SIG-M5 (cell line): Measurements from ENCODE around the gene SRSF1.

ENCODE experiments used
- DNase-seq: peaks from one replicate; lab custom pipeline; 2025; lab: John Stamatoyannopoulos, UW

SRSF1 gene

DNA sequence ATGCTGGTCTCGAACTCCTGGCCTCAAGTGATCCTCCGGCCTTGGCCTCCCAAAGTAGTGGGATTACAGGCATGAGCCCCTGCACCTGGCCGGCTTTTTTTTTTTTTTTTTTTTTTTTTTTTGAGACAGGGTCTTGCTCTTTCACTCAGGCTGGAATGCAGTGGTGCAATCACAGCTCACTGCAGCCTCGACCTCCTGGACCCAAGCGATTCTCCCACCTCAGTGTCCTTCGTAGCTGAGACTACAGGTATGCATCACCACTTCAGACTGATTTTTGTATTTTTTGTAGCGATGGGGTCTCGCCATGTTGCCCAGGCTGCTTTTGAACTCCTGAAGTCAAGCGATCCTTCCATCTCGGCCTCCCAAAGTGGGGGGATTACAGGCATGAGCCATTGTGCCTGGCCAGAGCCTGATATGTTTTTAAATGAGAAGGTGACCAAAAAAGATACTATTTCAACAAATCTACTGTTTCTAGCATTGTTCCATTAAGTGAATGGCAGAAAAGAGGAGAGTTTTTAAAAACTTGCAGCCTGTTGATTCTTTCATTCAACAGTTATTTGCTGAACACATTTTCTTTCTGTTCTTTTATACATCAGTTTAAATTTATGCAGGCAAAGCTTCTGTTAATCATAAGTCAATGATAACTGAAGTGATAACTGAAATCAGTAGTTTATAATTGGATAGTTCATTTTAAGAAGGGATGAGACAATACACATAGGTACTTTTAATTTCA, 3.2 kb upstream of the SRSF1 start:
- no peak for DNase-seq

DNA sequence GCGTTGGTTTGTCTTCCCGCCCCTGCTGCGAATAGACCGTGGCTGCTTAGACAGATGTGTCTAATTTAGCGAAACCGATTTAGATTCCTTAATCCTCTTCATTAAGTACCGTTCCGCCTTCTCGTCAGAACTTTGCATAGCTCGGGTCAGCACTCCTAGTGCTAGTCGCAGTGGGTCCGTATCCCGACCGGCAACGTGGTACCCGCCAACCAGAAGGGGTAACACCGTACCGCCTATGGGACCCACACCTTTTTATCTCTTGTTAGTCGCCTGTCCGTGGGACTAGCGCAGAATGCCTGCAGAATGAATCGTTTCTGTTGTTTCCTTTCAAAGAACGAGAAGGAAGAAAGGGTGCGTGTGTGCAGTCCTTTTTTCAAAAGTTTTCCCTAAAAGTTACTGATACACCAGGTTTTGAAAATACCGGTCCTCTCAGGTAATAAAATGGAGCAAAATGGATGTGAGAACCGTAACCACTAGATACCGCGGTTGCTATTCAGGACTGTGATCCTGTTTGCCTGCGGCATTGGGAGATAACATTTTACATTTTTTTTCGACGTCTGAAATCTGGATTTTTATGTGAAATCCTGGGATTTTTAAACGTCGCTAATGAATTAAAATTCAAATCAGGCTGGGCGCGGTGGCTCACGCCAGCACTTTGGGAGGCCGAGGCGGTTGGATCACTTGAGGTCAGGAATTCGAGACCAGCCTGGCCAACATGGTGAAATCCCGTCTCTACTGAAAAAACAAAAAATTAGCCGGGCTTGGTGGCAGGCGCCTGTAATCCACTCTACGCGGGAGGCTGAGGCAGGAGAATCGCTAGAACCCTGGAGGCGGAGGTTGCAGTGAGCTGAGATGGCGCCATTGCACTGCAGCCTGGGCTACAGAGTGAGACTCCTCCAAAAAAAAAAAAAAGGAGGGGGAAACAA, 998 bp upstream of the SRSF1 start:
- DNase-seq, result no peak

DNA sequence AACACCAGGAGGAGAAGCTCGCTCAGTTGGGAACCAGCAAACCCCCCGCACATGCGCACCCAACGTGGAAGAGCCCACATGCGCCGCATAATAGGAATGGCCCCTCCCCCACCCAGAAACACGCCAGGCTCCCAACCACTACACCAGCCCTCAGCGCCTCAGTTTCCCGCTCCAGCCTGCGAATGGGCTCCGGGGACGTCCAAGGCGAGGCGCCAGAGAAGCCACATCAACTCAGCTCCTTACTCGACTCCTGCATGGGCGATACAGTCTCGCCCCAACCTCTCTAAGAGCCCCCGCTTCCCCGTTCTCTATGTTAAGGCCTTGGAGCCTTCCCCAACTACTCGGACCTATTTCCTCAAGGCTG, 504 bp downstream of the SRSF1 start:
- no peak for DNase-seq

DNA sequence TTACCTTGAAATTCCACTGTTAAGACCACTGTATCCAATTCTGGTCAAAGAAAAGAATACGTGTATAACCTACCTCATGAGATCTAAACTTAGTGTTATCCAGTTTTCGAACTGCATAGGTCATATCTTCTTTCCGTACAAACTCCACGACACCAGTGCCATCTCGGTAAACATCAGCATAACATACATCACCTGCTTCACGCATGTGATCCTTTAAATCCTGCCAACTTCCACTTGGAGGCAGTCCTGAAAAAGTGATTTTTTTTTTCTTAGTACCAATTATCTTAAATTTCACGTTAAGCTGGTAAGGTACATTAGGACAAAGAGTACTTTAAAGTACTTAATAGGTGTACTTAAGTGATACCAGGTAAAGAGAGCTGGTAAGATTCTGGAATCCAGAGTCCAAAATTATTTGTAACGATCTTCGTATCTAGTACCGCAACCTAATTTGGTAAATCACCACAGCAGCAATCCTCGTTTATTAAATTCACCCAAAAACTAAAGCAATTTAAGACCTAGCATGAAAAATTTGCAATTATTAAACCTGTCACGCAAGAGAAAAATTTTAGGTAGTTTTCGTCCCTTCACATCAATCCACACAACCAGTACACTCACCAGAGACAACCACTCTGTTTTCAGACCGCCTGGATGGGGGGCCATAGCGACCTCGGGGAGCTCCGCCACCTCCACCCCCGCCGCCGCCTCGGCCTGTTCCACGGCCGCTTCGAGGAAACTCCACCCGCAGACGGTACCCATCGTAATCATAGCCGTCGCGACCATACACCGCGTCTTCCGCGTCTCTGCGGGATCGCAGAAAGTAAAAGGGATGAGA, 1.1 kb downstream of the SRSF1 start:
- DNase-seq, result no peak

DNA sequence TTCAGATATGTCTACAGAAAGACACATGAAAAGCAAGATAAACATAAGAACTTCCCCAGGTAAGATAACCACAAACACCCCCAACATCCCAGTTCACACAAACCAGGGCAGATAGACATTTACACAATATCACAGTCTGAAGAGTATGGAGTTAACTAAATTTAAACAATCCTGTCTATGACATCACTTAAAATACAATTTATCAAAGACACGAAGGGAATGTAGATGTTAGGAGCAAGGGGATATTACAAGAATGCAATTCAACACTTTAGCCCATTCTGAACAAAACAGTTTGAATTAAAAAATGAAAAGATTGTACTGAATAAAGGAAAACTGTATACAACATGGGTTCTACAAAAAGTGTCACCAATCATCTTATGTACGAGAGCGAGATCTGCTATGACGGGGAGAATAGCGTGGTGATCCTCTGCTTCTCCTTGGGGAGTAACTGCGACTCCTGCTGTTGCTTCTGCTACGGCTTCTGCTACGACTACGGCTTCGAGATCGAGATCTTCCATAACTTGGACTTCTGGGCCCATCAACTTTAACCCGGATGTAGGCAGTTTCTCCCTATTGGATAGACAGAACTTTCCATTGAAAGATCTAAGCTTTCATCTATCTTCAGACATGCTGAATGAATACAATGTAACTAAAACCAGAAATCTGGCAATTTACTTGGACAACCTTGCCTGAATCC, 1.9 kb downstream of the SRSF1 start:
- DNase-seq, result no peak

DNA sequence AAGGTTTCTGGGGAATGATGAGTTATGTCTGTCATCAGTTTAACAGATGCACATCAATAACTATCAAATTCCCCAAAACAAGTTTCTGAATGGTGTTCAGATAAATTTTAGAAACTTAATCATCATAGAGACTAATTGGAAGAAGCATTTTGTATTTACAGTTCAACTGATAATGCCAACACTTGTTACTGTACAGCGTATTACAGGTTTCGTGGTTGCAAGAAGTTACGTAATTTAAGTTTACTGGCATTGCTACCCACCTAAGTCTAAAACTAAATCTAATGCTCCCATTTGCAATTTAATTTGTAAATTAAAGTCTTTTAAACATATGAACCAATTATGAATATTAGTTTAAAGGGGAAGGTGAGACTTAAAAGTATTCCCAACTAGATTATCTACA, 3.0 kb downstream of the SRSF1 start:
- no peak for DNase-seq

DNA sequence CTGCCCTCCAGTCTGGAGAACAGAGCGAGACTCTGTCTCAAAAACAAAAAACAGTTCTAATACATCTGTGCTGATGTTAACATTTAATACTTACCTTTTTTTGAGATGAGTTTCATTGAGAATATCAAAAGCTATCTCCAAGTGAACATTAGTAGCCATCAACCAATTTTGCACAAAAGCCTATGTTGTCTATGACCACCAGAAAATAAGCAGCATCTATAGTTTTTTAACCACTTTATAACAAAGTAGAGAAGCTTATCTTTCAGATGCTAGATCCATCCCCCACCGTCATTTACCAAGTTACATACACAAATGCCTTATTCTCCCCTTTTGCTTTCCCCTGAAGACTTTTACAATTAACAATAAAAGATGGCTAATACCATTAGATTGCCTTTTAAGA, 4.1 kb downstream of the SRSF1 start:
- DNase-seq, result no peak

DNA sequence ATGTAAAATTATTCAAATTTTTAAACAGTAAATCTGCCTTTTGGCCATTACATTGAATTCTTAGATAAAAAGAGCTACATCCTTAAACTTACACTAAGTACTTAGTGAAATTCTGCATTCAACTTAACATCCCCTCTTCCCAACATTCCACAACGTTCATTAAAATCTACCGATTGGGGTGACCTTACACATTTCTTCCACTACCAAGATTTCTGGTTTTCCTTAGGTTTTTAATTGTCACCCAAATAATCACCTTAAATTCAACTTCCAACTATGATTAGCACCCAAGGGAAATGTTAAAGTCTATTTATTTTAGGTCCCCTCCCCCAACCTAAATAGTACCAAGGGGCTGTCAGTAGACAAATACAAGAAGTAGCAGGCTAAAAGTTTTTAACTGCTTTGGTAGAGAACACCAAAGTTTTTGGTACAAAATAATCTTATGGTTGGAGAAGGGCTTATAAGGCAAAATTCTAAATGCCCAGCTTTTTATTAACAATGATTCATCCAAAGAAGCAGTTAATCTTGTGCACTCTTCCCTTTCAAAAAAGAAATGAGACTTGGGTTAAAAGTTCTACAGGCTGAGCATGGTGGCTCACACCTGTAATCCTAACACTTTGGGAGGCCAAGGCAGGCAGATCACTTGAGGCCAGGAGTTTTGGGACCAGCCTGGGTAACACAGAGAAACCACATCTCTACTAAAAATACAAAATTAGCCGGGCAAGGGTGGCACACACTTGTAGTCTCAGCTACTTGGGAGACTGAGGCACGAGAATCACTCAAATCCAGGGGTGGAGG, 4.7 kb downstream of the SRSF1 start:
- no peak for DNase-seq

DNA sequence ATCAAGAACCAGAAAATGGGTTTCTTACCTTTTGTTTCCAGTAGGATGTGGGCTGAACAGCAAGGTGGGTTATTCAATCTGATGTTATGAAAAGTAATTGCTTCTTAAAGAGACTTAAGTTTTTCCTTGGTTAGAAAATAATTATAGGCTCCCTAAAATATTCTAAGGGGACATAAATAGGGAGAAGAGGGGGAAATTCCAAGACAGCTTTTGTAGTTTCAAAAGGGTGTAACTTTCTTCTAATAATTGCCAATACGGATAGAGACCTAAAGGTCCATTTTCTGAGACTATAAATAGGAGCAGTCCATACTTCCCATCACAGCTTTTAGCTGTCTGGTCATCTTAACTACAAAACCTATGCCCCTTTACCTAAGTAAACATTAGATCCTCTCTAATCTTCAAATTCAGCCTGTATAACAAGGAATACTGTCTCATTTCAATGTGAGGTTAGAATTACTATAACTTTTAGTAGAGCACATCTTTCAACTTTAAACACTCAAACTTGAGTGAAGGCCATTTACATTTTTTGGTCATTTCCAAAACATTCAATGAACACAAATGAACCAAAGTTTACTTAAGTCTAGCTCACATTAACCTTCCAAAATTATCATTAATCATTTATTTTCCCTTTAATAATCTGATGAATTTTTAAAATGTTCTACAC, 5.5 kb downstream of the SRSF1 start:
- no peak for DNase-seq

DNA sequence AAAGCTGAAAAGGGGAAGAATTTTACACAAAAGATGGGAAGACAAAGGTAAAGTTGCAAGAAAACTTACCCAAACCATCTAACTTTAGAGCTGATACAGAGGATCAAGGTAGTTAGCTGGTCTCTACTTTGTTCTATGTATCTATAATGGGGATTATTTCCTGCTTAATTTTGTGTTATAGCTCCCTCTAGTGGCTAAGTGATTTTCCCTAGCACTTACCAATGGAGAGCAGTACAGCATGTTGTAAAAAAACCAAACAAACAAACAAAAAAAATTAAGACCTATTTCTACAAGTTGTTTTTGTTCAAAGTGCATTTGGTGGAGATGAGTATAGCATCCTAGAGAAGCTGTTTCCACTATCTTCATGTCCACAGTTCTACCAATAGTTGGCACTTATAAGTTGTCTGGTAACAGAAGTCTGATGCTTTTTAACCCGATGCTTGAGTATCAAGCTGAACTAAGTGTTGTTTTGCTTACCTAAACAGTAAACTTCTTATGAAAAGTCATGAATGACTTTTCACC, 7.5 kb downstream of the SRSF1 start:
- DNase-seq, result no peak

DNA sequence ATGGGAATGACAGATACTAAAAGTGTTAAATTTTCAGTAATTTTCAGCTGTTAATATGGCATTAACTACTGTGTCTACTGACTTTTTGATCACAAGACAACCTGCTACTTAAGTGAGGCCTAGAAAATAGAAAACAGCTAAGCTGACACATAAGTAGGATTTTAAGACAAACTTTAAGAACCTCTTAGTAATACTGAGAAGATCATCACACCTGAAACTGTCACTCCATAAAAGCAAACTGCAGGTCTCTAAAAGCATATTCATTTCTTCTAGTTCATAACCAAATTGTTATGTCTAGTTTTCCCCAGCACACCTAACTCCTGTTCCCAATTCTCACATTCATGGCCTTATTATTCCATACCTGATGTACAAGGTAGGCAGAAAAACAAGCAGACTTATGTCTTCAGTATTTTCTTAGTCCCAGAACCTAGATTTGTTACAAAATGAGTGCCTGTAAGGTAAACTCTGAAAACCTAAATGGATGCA, 8.0 kb downstream of the SRSF1 start:
- DNase-seq, result no peak

DNA sequence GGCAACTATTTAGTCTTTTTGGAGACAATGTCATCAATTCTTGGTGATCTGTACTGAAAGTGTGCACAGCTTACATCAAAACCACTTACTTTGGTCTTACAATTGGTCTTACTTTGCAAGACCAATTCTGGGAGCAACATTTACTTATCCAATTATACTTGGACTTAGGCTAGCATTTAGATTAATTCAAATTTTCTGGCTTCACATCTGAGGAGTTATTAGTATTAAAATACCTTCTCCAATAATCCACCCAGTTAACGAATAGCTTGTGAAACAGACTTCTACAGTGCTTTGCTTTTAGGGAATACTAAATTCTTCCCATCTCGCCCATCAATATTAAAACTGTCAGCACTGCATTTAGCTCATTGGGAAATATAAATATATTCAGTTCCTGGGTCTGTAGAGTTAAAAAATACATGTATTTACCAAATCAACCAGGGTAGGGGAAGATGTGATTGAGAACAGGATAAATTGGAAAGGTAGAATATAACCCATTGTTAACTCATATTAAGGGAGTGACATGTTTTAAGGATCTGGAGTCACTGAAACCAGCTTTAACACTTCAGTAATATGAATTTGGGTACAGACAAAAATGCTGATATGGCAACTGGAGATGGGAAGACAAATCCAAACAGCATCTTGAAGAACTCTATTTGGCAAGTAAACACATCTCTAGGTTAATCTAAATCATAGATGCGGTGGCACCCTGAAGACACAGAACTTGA, 9.8 kb downstream of the SRSF1 start:
- no peak for DNase-seq

DNA sequence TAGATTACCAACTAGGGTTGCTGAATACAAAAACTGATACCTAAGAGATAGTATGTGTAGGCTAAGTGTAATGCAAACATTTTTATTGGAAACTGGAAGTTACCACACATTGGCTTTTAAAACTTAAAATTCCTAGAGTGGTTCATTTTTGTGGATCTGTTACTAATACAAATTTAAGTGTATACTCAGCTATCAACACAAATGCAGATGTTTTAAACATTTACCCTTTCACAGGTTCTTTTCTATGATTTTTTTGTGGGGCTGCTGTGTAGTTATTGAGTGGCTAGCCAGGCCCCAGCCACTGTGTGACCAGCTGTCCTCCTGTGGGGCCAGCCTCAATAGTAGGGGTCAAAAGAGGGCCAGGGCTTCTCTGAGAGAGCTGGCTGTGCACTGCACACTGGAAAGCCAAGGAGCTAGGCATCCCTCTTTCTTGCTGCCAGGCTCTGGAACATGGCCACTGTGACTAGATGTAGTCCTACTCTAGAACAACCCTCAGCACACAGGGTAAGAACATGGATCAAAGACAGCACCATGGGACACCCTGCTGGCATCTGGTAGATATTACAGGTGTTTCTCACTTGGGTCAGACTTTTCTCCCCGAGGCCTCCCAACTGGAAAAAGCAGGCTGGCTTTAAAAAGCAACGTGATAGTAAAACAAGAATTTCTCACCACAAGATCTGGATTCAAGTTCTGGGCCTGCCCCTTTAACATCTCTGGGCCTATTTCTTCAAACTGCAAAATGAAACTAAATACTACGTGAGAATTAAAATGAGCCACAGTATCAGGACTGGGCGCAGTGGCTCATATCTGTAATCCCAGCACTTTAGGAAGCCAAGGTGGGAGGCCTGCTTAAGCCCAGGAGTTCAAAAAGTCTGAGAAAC, 11.7 kb downstream of the SRSF1 start:
- DNase-seq, result no peak

DNA sequence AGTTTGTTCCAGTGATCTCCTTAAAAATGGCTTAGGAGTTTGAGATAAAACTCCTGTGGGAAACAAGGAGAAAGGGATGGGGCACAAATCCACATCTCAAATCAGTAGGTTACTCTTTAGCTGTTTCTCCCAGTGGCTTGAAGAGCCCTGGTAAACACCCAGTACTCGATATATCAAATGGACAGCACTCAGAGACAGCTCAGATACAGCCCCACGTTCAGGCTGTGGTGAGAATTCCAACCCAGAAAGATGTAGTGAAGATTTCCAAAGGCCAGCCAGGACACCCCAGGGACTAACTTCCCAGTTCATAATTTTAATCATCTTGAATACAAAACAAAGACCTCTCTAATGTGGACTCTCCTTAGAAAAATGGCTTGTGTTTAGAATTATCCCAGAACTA, 12.6 kb downstream of the SRSF1 start:
- DNase-seq, result no peak

DNA sequence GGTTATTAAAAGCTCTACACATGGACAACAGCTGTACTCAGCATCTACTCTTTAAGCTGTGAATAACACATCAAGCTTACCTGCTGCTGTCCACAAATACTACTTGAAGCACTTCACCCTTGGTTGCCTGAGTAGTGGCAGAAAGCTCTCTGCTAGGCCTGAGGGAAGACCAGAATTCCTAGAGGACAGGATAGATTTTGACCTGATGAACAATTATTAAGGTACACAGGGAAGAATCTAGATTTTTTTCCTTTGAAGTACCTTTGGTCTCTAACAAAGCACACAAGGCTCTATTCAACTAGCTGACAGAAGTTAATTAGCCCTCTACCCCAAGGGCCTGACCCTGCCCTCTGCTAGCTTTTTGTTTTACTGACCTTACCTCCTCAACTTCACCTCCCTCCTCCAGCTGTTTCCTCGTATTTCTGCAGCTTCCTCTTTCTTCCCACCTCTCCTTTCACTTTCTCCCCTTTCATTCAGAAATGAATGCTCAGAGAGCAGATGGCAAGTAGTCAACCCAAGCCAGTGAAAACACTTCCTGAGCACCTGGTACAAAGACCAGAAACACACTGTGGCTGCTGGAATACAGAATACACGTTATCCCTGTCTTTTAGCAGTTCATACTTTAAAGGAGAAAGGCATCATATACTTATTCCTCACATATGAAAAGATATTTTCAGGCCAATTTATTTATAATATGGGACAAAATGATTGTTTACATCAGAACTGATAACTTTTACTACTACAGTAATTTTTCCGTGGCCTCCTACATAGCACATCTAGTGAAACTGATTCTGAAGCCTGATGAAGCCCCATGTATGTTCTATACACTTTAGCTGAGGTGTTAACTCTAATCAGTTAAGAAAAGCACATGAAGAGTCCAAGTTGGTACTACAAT, 13.3 kb downstream of the SRSF1 start:
- DNase-seq, result no peak

DNA sequence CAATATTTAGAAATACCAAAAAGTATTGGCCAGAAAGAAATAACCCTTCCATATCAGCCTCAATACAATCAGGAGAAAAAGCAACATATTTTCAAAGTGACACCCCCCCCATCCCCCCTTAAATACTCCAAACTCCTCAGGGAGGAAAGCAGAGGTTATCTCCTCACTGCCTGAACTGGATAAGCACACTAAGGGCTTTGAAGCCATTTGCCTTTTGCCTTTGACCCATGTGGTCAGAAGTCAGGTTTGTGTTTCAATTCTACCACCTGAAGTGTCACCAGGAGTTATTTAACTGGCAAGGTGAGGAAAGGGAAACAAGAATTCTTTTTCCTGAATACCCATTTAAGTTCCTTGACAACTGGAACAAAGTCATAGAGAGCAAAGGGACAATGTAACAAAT, 15.5 kb downstream of the SRSF1 start:
- no peak for DNase-seq

DNA sequence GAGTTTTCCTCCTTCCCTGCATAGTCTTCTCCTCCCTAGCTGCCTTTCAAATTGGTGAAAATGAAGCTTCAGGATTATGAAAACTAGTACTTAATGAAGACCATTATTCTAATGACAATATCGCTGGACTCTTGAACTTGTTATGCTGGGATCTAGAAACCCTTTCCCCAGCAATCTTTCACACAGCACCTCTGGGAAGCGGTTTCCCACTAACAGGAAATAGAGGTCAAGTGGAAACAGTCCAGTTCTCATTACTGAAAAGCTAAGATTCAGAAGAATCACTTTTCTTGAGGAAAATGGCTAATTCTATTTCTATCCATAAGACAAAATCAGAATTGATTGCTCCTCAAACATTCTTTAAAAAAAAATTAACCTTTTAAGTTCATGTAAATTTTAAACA, 17.0 kb downstream of the SRSF1 start:
- DNase-seq, result no peak
